ENCODE measurements around the gene TEX13D. TPM values are rescaled to one million over a fixed set of nuclear protein-coding genes. Genes with fewer than 3 reads are reported as not detected.

The TEX13D gene
- total and polyA plus RNA-seq, 2 donors from 2014 or later = not detected

GRCh38 chrX:124346877-124347241 is 14.4 kb downstream of the TEX13D start:
- TF ChIP-seq CTCF (IDR thresholded peaks at IDR 0.05; ENCODE audit: borderline replicate concordance, extremely low read depth, insufficient read depth) = no peak
- H3K4me1 ChIP-seq (ENCODE audit: control insufficient read depth in 2 of 3, insufficient read depth in 2 of 3, low read depth in 1 of 3, low read length in 3 of 3) = no peaks in the 10 kb centered on the region
- H3K27ac ChIP-seq (ENCODE audit: low read depth in 2 of 2, low read length in 2 of 2) = no peak overlapping the region
- FAIRE-seq (no peak), DNase-seq (no peak)
- no peaks in the 10 kb centered on the region for H3K9me3 ChIP-seq (ENCODE audit: control insufficient read depth in 2 of 3, insufficient read depth in 1 of 3, low read length in 3 of 3)
- no peaks in the 10 kb centered on the region for H3K27me3 ChIP-seq (ENCODE audit: control insufficient read depth, insufficient read depth, low read length)
- intact Hi-C loops (cut with DNase I) = no loop called here
- no peaks in the 10 kb centered on the region for H3K36me3 ChIP-seq (ENCODE audit: control insufficient read depth in 2 of 3, insufficient read depth in 3 of 3, low read length in 3 of 3)
- H3K4me3 ChIP-seq (ENCODE audit: low read length in 3 of 3) = no peak overlapping the region
- no peak overlapping the region for H3K9ac ChIP-seq (ENCODE audit: low read length in 3 of 3)

GRCh38 chrX:124347242-124347641 is 14.8 kb downstream of the TEX13D start:
- Histone ChIP-seq H3K4me3 (ENCODE audit: low read length in 3 of 3) (no peak overlapping the region), H3K36me3 (ENCODE audit: control insufficient read depth in 2 of 3, insufficient read depth in 3 of 3, low read length in 3 of 3) (no peaks in the 10 kb centered on the region), H3K27ac (ENCODE audit: low read depth in 2 of 2, low read length in 2 of 2) (no peak overlapping the region), H3K9me3 (ENCODE audit: control insufficient read depth in 2 of 3, insufficient read depth in 1 of 3, low read length in 3 of 3) (no peaks in the 10 kb centered on the region), H3K9ac (ENCODE audit: low read length in 3 of 3) (no peak overlapping the region), H3K27me3 (ENCODE audit: control insufficient read depth, insufficient read depth, low read length) (no peaks in the 10 kb centered on the region), H3K4me1 (ENCODE audit: control insufficient read depth in 2 of 3, insufficient read depth in 2 of 3, low read depth in 1 of 3, low read length in 3 of 3) (no peaks in the 10 kb centered on the region)
- no peak for TF ChIP-seq CTCF (IDR thresholded peaks at IDR 0.05; ENCODE audit: borderline replicate concordance, extremely low read depth, insufficient read depth)
- FAIRE-seq (no peak), DNase-seq (no peak)
- intact Hi-C loops (cut with DNase I) = no loop called here

- H3K27ac ChIP-seq (ENCODE audit: low read depth in 2 of 2, low read length in 2 of 2) = no peak overlapping the region
- TF ChIP-seq CTCF (IDR thresholded peaks at IDR 0.05; ENCODE audit: borderline replicate concordance, extremely low read depth, insufficient read depth) = no peak
- H3K9ac ChIP-seq (ENCODE audit: low read length in 3 of 3) = no peak overlapping the region
- no peaks in the 10 kb centered on the region for H3K9me3 ChIP-seq (ENCODE audit: control insufficient read depth in 2 of 3, insufficient read depth in 1 of 3, low read length in 3 of 3)
- no peak overlapping the region for H3K4me3 ChIP-seq (ENCODE audit: low read length in 3 of 3)
- intact Hi-C loops (cut with DNase I) = no loop called here
- H3K27me3 ChIP-seq (ENCODE audit: control insufficient read depth, insufficient read depth, low read length) = no peaks in the 10 kb centered on the region
- FAIRE-seq = no peak
- DNase-seq = no peak
- H3K4me1 ChIP-seq (ENCODE audit: control insufficient read depth in 2 of 3, insufficient read depth in 2 of 3, low read depth in 1 of 3, low read length in 3 of 3) = no peaks in the 10 kb centered on the region
- H3K36me3 ChIP-seq (ENCODE audit: control insufficient read depth in 2 of 3, insufficient read depth in 3 of 3, low read length in 3 of 3) = no peaks in the 10 kb centered on the region
These were observed 15.7 kb downstream of the TEX13D start for GRCh38 chrX:124348182-124348581.

- H3K27me3 ChIP-seq (ENCODE audit: control insufficient read depth, insufficient read depth, low read length) = no peaks in the 10 kb centered on the region
- intact Hi-C loops (cut with DNase I) = no loop called here
- no peak for TF ChIP-seq CTCF (IDR thresholded peaks at IDR 0.05; ENCODE audit: borderline replicate concordance, extremely low read depth, insufficient read depth)
- H3K36me3 ChIP-seq (ENCODE audit: control insufficient read depth in 2 of 3, insufficient read depth in 3 of 3, low read length in 3 of 3) = no peaks in the 10 kb centered on the region
- no peaks in the 10 kb centered on the region for H3K4me1 ChIP-seq (ENCODE audit: control insufficient read depth in 2 of 3, insufficient read depth in 2 of 3, low read depth in 1 of 3, low read length in 3 of 3)
- no peak for DNase-seq
- no peak overlapping the region for H3K27ac ChIP-seq (ENCODE audit: low read depth in 2 of 2, low read length in 2 of 2)
- H3K9ac ChIP-seq (ENCODE audit: low read length in 3 of 3) = no peak overlapping the region
- no peaks in the 10 kb centered on the region for H3K9me3 ChIP-seq (ENCODE audit: control insufficient read depth in 2 of 3, insufficient read depth in 1 of 3, low read length in 3 of 3)
- H3K4me3 ChIP-seq (ENCODE audit: low read length in 3 of 3) = no peak overlapping the region
- no peak for FAIRE-seq
These were observed 16.5 kb downstream of the TEX13D start for GRCh38 chrX:124348885-124349453.

Measured in kidney (tissue), 14 donors.